Transverse colon (tissue), 4 donors: ENCODE results near the gene ALPG. TPM values are rescaled to one million over a fixed set of nuclear protein-coding genes. Genes with fewer than 3 reads are reported as not detected.
"Not testable (repeated sequence)": the region's sequence is repeated elsewhere in the genome, so short reads cannot be mapped to it uniquely, and the experiment has no call there.

ENCODE experiments used
- DNase-seq: peaks from one replicate; pipeline ENCODE4 v3.0.0-alpha.2; 2019
- H3K27ac ChIP-seq, 4 donors: fragments of 200-600 bp; sonication (generic); 2 replicates each; pipeline ENCODE4 v1.5.1; 2016 to 2018; ENCODE audit warnings: inconsistent platforms in 4 of 4
- H3K27me3 ChIP-seq: fragments of 200-600 bp; sonication (generic); 2 replicates; pipeline ENCODE4 v1.5.1; 2017; ENCODE audit warnings: inconsistent platforms
- H3K36me3 ChIP-seq, 4 donors: fragments of 200-600 bp; sonication (generic); 2 replicates each; pipeline ENCODE4 v1.5.1; 2017 to 2019; ENCODE audit warnings: inconsistent platforms in 4 of 4
- H3K4me1 ChIP-seq, 4 donors: fragments of 200-600 bp; sonication (generic); 2 replicates each; pipeline ENCODE4 v1.5.1; 2017 to 2020; ENCODE audit warnings: inconsistent platforms in 4 of 4
- H3K4me3 ChIP-seq, 4 donors: fragments of 200-600 bp; sonication (generic); 1 replicate in 1 of 4; 2 replicates in 3 of 4; pipeline versions ENCODE4 v1.5.1 to v1.6.1; 2017 to 2019; ENCODE audit warnings: inconsistent platforms in 4 of 4
- H3K9me3 ChIP-seq, 2 donors: fragments of 200-600 bp; sonication (generic); 2 replicates each; pipeline ENCODE4 v1.5.1; 2017 to 2019; ENCODE audit warnings: inconsistent platforms in 2 of 2
- EP300 ChIP-seq: sonication (generic); formaldehyde crosslinking; IDR thresholded peaks from one replicate; pipeline ENCODE4 v1.6.1; 2017; ENCODE audit warnings: antibody characterized with exemption, low read depth
- POLR2A ChIP-seq: fragments of 450-650 bp; IDR thresholded peaks from one replicate; pipeline ENCODE4 v1.6.1; 2016; ENCODE audit warnings: antibody characterized with exemption, mild to moderate bottlenecking, moderate library complexity
- POLR2AphosphoS5 ChIP-seq, 3 donors: sonication (generic); formaldehyde crosslinking; IDR thresholded peaks; one replicate each; pipeline ENCODE4 v1.6.1; 2016; ENCODE audit warnings: antibody characterized with exemption in 3 of 3
- WGBS, 2 donors: methylation state at CpG; one replicate each; pipeline ENCODE4 v1.1.5; 2018; ENCODE audit warnings: low coverage in 1 of 2; 5-methylcytosine and 5-hydroxymethylcytosine counted together
- in situ Hi-C, 4 donors: fragments of 200-750 bp; cut with MboI; loops; one replicate each; pipeline versions ENCODE4 v1.15.0 to v1.15.1; 2017; ENCODE audit warnings: low sequenced_read_pairs in 3 of 4, low pct_ligation_motif_present in 1 of 4, low pct_unique_long_range_greater_than_20kb in 1 of 4
- intact Hi-C: fragments of 100-400 bp; cut with DNase I; formaldehyde crosslinking; loops from one replicate; pipeline ENCODE4 v1.15.1; 2023; ENCODE audit warnings: low total_unique reads
- total RNA-seq, 4 donors: library from RNA; depleted of rRNA; stranded (reverse); fragments of >200 nt; gene quantifications; one replicate each; pipeline ENCODE4 v1.1.0, GENCODE V29; 2016
- TF ChIP-seq, protein P1 (sequence below), 5 experiments: fragments of 200-600 bp in 3 of 5; fragments of 450-650 bp in 2 of 5; sonication (generic) in 3 of 5; IDR thresholded peaks; 1 replicate in 2 of 5; 2 replicates in 3 of 5; pipeline ENCODE4 v1.5.1; 2016 to 2017; ENCODE audit warnings: antibody characterized with exemption in 5 of 5, inconsistent platforms in 3 of 5, mild to moderate bottlenecking in 2 of 5, moderate library complexity in 1 of 5

The ALPG gene
- total RNA-seq, 4 donors from 2014 or later = not detected

DNA sequence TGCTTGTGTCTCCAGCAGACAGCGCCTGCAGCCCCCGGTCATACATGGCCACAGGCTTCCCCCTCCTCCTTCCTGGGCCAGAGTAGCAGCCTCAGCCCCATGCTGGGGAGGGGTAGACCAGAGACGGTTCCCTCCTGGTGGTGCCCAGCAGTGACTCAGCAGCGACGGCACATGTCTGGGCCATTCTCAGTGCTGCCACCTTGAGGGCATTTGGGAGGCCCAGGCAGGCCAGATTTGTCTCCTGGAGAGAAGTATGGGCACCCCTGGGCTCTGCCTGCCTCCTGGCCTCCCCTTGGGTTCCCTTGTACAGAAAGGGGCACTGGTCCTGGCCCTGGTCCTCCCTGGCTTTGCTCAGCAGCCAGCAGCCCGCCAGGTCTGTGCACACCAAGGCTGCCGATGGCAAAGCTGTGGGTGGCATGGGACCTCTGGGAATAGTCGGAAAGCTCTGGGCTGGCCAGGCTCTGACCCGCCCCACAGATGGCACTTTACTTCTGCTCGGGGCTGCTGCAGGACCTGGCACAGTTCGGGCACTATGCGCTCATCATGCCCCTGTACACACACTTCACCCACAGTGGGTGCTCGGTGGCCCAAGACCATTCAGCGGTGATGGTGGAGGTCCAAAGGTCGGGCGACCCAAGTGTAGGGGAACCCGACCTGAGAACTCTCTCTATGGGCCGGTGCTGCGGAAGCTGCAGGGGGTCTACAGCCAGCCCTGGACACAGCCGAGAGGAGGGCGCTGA lies 37.9 kb downstream of the ALPG start:
- WGBS, 2 donors = 81% methylated on average over 15 of the region's 21 CpGs; no CpG with 5 or more reads in 1 of the 2 donors
- Histone ChIP-seq H3K4me1 (no peaks in the 10 kb centered on the region), H3K9me3 (no peaks in the 10 kb centered on the region), H3K27ac (no peak overlapping the region), H3K36me3 (no peaks in the 10 kb centered on the region), H3K4me3 (no peak overlapping the region), H3K27me3 (no peaks in the 10 kb centered on the region)
- DNase-seq = peak; percentile 60
- TF ChIP-seq EP300 = no peak
- TF ChIP-seq, protein P1, sequence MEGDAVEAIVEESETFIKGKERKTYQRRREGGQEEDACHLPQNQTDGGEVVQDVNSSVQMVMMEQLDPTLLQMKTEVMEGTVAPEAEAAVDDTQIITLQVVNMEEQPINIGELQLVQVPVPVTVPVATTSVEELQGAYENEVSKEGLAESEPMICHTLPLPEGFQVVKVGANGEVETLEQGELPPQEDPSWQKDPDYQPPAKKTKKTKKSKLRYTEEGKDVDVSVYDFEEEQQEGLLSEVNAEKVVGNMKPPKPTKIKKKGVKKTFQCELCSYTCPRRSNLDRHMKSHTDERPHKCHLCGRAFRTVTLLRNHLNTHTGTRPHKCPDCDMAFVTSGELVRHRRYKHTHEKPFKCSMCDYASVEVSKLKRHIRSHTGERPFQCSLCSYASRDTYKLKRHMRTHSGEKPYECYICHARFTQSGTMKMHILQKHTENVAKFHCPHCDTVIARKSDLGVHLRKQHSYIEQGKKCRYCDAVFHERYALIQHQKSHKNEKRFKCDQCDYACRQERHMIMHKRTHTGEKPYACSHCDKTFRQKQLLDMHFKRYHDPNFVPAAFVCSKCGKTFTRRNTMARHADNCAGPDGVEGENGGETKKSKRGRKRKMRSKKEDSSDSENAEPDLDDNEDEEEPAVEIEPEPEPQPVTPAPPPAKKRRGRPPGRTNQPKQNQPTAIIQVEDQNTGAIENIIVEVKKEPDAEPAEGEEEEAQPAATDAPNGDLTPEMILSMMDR (IDR thresholded peaks at IDR 0.05) = peak; percentile 38 to 70 (median 53)
- in situ Hi-C loops (loop anchor here in 1 of 4 donors (25.0 kb wide), 1 partner anchor 532 kb away; no protein-coding TSS in a partner anchor), intact Hi-C loops (loop anchor here (5.0 kb wide), 1 partner anchor 78 kb away; the partner anchor contains the start of gene PRSS56)

DNA sequence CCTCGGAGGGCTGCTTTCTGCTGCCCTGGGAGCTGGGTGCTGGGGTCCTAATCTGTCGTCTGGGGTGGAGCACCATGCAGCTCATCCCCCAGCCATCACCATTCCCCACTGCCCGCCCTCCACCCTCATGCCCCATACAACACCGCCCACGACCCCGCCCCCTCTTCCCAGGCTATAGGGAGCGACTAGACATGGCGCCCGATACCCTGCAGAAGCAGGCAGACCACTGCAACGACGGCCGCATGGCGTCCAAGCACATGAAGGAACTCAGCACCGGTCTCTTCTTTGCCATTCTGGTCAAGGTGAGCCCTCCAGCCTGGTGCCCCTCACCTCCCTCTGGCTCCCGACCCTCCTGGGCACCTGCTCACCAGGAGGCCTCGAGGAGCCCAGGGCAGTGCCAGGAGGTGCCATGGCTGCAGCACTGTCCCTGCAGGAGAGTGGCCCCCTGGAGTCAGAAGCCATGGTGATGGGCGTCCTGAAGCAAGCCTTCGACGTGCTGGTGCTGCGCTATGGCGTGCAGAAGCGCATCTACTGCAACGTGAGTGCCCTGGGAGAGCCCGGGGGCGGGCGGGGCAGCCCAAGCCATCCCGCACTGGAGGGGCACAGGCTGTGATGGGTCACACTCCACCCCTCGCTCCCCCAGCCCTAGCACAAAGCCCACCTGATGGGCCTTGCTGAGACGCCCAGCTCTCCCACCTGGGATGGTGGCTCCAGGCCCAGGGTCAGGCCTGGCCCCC lies 38.7 kb downstream of the ALPG start:
- H3K36me3 ChIP-seq, H3K4me3 ChIP-seq, H3K9me3 ChIP-seq, H3K27me3 ChIP-seq, intact Hi-C loops, DNase-seq, H3K4me1 ChIP-seq, H3K27ac ChIP-seq: not testable (repeated sequence)
- in situ Hi-C loops = loop anchor here in 1 of 4 donors (25.0 kb wide), 1 partner anchor 533 kb away; no protein-coding TSS in a partner anchor
- WGBS, 2 donors = 82% methylated on average over 25 of the region's 29 CpGs; no CpG with 5 or more reads in 1 of the 2 donors

DNA sequence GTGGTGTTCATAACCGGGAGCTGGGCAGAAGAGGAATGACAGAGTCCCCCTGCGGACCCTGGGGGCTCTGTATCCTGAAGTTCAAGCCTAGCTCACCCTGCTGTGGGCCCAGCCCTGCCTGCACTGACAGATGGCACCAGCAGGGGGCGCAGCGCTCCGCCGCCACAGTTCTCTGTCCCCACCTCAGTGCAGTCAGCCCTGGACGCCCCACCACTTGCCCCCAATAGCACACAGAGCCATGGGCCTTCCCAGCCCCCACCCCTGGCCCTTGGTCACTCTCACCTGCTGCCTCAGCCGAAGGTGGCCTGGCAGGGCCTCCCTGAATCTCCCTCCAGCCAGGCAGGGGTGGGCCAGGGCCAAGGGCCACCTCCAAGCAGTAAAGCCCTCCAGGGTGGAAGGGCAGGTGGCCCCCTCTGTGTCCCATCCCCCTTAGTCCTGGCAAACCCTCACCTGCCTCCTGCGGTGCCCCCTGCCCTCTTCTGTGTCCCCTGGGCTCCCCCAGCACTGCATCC lies 39.7 kb downstream of the ALPG start:
- not testable (repeated sequence) for H3K27me3 ChIP-seq, DNase-seq

DNA sequence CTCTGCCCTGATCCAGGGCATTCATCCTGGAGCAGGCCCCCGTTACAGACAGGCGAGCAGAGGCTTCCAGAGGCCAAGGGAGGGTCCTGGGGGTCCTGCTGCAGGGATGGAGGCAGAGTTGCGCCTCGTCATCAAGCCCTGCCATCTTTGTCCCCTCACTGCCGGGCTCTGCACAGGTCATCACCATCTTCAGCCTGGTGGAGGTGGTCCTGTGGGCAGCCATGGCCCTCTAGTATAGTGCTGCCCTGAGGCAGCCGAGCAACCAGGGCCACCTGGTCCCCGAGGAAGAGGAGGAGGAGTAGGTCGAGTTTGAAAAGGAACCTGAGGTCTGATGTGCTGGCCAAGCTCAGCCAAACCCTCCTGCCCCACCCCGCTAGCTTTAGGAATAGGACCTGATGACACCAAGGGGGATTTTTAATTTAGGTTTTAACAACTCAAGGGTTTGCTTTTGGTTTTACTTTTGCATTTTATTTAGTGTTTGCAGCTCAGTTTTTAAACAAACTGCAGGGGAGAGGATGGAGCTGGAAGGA lies 40.5 kb downstream of the ALPG start:
- Histone ChIP-seq H3K9me3 (no peaks in the 10 kb centered on the region), H3K4me3 (no peak overlapping the region), H3K27ac (no peak overlapping the region), H3K27me3 (no peaks in the 10 kb centered on the region), H3K4me1 (no peaks in the 10 kb centered on the region), H3K36me3 (no peaks in the 10 kb centered on the region)
- TF ChIP-seq, protein P1 (IDR thresholded peaks at IDR 0.05) = no peak
- TF ChIP-seq POLR2AphosphoS5 (IDR thresholded peaks at IDR 0.05) = no peak
- TF ChIP-seq POLR2A = no peak
- no peak for TF ChIP-seq EP300
- in situ Hi-C loops (loop anchor here in 1 of 4 donors (25.0 kb wide), 1 partner anchor 535 kb away; no protein-coding TSS in a partner anchor), intact Hi-C loops (no loop called here)
- 74% methylated on average over 9 of the region's 9 CpGs; no CpG with 5 or more reads in 1 of the 2 donors for WGBS, 2 donors
- no peak for DNase-seq

More for the DNA sequence above, 39.7 kb downstream of the ALPG start:
- H3K4me1 ChIP-seq, intact Hi-C loops, H3K36me3 ChIP-seq, H3K27ac ChIP-seq, H3K9me3 ChIP-seq, H3K4me3 ChIP-seq: not testable (repeated sequence)
- in situ Hi-C loops = loop anchor here in 1 of 4 donors (25.0 kb wide), 1 partner anchor 534 kb away; no protein-coding TSS in a partner anchor
- TF ChIP-seq, protein P1 (IDR thresholded peaks at IDR 0.05) = peak; percentile 39 to 64 (median 54)
- WGBS, 2 donors = 72% methylated on average over 2 of the region's 9 CpGs; no CpG with 5 or more reads in 1 of the 2 donors
